H9 (cell line): ENCODE measurements around the gene PLA2G2F. TPM values are rescaled to one million over a fixed set of nuclear protein-coding genes. Genes with fewer than 3 reads are reported as not detected.

Source experiments
- DNase-seq: peaks from one replicate; pipeline ENCODE4 v3.0.0-alpha.2; 2017
- H2AFZ ChIP-seq: one replicate; pipeline ENCODE4 v1.6.1; 2013; ENCODE audit warnings: mild to moderate bottlenecking, low read length, control low read depth, moderate library complexity
- H2AK5ac ChIP-seq: 2 replicates; pipeline ENCODE4 v1.6.1; 2013; ENCODE audit warnings: low read length, control low read depth, mixed read lengths; ENCODE audit not compliant: insufficient read length
- H2BK120ac ChIP-seq: one replicate; pipeline ENCODE4 v1.6.1; 2013; ENCODE audit warnings: low read depth, mild to moderate bottlenecking, low read length, control low read depth, inconsistent platforms; ENCODE audit not compliant: poor library complexity, severe bottlenecking
- H2BK12ac ChIP-seq: 2 replicates; pipeline ENCODE4 v1.6.1; 2013; ENCODE audit warnings: low read length, control low read depth, mixed read lengths, low read depth; ENCODE audit not compliant: insufficient read length
- H2BK15ac ChIP-seq: 2 replicates; pipeline ENCODE4 v1.6.1; 2013; ENCODE audit warnings: low read depth, low read length, control low read depth
- H2BK20ac ChIP-seq: one replicate; pipeline ENCODE4 v1.6.1; 2013; ENCODE audit warnings: low read depth, mild to moderate bottlenecking, low read length, control low read depth, inconsistent platforms; ENCODE audit not compliant: poor library complexity, severe bottlenecking
- H2BK5ac ChIP-seq: 2 replicates; pipeline ENCODE4 v1.6.1; 2013; ENCODE audit warnings: low read length, control low read depth, mixed read lengths; ENCODE audit not compliant: insufficient read length
- H3K14ac ChIP-seq: 2 replicates; pipeline ENCODE4 v1.6.1; 2013; ENCODE audit warnings: low read length, control low read depth; ENCODE audit not compliant: insufficient read depth
- H3K18ac ChIP-seq: 2 replicates; pipeline ENCODE4 v1.6.1; 2013; ENCODE audit warnings: low read depth, mild to moderate bottlenecking, mixed read lengths, low read length, control low read depth; ENCODE audit not compliant: insufficient read length
- H3K23ac ChIP-seq: 2 replicates; pipeline ENCODE4 v1.6.1; 2013; ENCODE audit warnings: low read length, control low read depth, mixed read lengths, low read depth; ENCODE audit not compliant: insufficient read length
- H3K23me2 ChIP-seq: 2 replicates; pipeline ENCODE4 v1.6.1; 2013; ENCODE audit warnings: low read depth, mild to moderate bottlenecking, mixed read lengths, low read length, control low read depth; ENCODE audit not compliant: insufficient read length, poor library complexity, severe bottlenecking
- H3K27ac ChIP-seq: 2 replicates; pipeline ENCODE4 v1.5.1; 2013; ENCODE audit warnings: low read length, control low read depth, mixed read lengths, low read depth; ENCODE audit not compliant: insufficient read length
- H3K27me3 ChIP-seq: 2 replicates; pipeline ENCODE4 v1.6.1; 2013; ENCODE audit warnings: low read length, control low read depth, inconsistent platforms; ENCODE audit not compliant: insufficient read depth
- H3K4ac ChIP-seq: 2 replicates; pipeline ENCODE4 v1.6.1; 2013; ENCODE audit warnings: low read depth, mild to moderate bottlenecking, control low read depth, inconsistent platforms, low read length, moderate library complexity
- H3K4me1 ChIP-seq: 2 replicates; pipeline ENCODE4 v1.6.1; 2013; ENCODE audit warnings: low read length, control low read depth, inconsistent platforms; ENCODE audit not compliant: insufficient read depth
- H3K4me2 ChIP-seq: 2 replicates; pipeline ENCODE4 v1.6.1; 2013; ENCODE audit warnings: low read length, control low read depth, mixed read lengths; ENCODE audit not compliant: insufficient read length, insufficient read depth
- H3K56ac ChIP-seq: 2 replicates; pipeline ENCODE4 v1.6.1; 2013; ENCODE audit warnings: low read depth, mild to moderate bottlenecking, mixed read lengths, low read length, control low read depth; ENCODE audit not compliant: insufficient read length
- H3K79me1 ChIP-seq: 2 replicates; pipeline ENCODE4 v1.6.1; 2013; ENCODE audit warnings: low read depth, mild to moderate bottlenecking, moderate library complexity, low read length, control low read depth, inconsistent platforms; ENCODE audit not compliant: insufficient read depth, poor library complexity, severe bottlenecking
- H3K79me2 ChIP-seq: 2 replicates; pipeline ENCODE4 v1.6.1; 2013; ENCODE audit warnings: low read length, control low read depth, inconsistent platforms; ENCODE audit not compliant: insufficient read depth
- H3K9ac ChIP-seq: 2 replicates; pipeline ENCODE4 v1.6.1; 2013; ENCODE audit warnings: low read length, control low read depth, mixed read lengths; ENCODE audit not compliant: insufficient read length; ENCODE audit errors: extremely low read depth
- H3K9me3 ChIP-seq: one replicate; pipeline ENCODE4 v1.6.1; 2013; ENCODE audit warnings: low read depth, low read length, inconsistent platforms; ENCODE audit not compliant: control insufficient read depth
- H3T11ph ChIP-seq: one replicate; pipeline ENCODE4 v1.6.1; 2013; ENCODE audit warnings: mild to moderate bottlenecking, low read length, control low read depth, inconsistent platforms
- H4K20me1 ChIP-seq: one replicate; pipeline ENCODE4 v1.6.1; 2013; ENCODE audit not compliant: control insufficient read depth, insufficient read length, insufficient read depth
- H4K5ac ChIP-seq: 2 replicates; pipeline ENCODE4 v1.6.1; 2013; ENCODE audit warnings: low read depth, mild to moderate bottlenecking, mixed read lengths, low read length, control low read depth; ENCODE audit not compliant: insufficient read length
- H4K8ac ChIP-seq: replicated peaks from 2 replicates; pipeline ENCODE4 v1.6.1; 2013; ENCODE audit warnings: low read length, control low read depth, mixed read lengths, low read depth; ENCODE audit not compliant: insufficient read length
- H4K91ac ChIP-seq: 2 replicates; pipeline ENCODE4 v1.6.1; 2013; ENCODE audit warnings: low read depth, mild to moderate bottlenecking, moderate library complexity, mixed read lengths, low read length, control low read depth; ENCODE audit not compliant: insufficient read length
- H3K27ac Mint-ChIP-seq, 3 experiments: 2 replicates in 2 of 3; 3 replicates in 1 of 3; pipeline ENCODE4 v1.8.0; 2020 to 2021; ENCODE audit warnings: mixed read lengths in 3 of 3, mild to moderate bottlenecking in 1 of 3, moderate library complexity in 1 of 3
- H3K27me3 Mint-ChIP-seq: 2 replicates; pipeline ENCODE4 v1.8.0; 2021; ENCODE audit warnings: low read depth, mild to moderate bottlenecking, moderate library complexity, mixed read lengths
- H3K36me3 Mint-ChIP-seq, 3 experiments: 2 replicates in 2 of 3; 3 replicates in 1 of 3; pipeline ENCODE4 v1.8.0; 2020 to 2021; ENCODE audit warnings: low read depth in 3 of 3, mixed read lengths in 3 of 3; ENCODE audit not compliant: insufficient read depth in 1 of 3
- H3K4me1 Mint-ChIP-seq, 2 experiments: 2 replicates each; pipeline ENCODE4 v1.8.0; 2020; ENCODE audit warnings: mixed read lengths in 2 of 2
- H3K4me3 Mint-ChIP-seq, 2 experiments: 2 replicates in 1 of 2; 3 replicates in 1 of 2; pipeline ENCODE4 v1.8.0; 2020 to 2021; ENCODE audit warnings: mild to moderate bottlenecking in 2 of 2, mixed read lengths in 2 of 2, moderate library complexity in 1 of 2
- H3K9me3 Mint-ChIP-seq, 2 experiments: 2 replicates in 1 of 2; 3 replicates in 1 of 2; pipeline ENCODE4 v1.8.0; 2020; ENCODE audit warnings: mild to moderate bottlenecking in 2 of 2, mixed read lengths in 2 of 2, moderate library complexity in 1 of 2
- WGBS: extraction: QIAGEN DNeasy Blood & Tissue Kit; methylation state at CpG from one replicate; pipeline ENCODE4 v1.1.7; 2013; ENCODE audit warnings: missing lambda C conversion rate, low lambda C conversion rate, mixed read lengths; ENCODE audit not compliant: insufficient read length; ENCODE audit errors: extremely low coverage; 5-methylcytosine and 5-hydroxymethylcytosine counted together
- total RNA-seq: library from RNA; stranded (reverse); gene quantifications from 2 replicates; pipeline ENCODE4 v1.2.1, GENCODE V29; 2021
- TF ChIP-seq, protein P1 (sequence below): fragments of 200-600 bp; sonication (generic); conservative IDR thresholded peaks from 3 replicates; pipeline ENCODE4 v1.8.0; 2021; ENCODE audit warnings: antibody characterized with exemption, mild to moderate bottlenecking

The PLA2G2F gene
- total RNA-seq, 1 experiment from 2014 or later, result not detected

DNA sequence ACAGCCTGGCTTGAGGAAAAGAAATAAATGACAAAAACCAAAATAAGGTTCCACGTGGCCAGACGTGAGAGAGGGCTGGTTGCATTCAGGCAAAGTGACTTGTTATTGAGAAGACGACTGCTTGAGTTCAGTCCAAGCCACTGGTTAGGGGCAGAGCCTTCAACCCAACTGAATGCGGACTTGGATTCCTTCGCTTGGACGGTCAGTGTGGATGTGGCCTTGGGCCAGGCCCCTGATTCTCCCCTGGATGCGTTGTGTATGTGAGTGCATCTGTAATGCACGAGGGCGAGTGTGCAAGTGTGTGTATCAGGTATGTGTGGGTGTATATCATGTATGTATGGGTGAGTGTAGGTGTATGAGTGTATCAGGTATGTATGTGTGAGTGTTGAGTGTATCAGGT is 1.9 kb downstream of the PLA2G2F start:
- no peak overlapping the region for H3T11ph ChIP-seq
- Mint-ChIP-seq H3K27me3 (peaks cover 2% of the 10 kb centered on the region), H3K27ac (no peak overlapping the region), H3K9me3 (no peaks in the 10 kb centered on the region; a peak in 1 of 5 replicates), H3K36me3 (no peaks in the 10 kb centered on the region), H3K4me3 (no peak overlapping the region), H3K4me1 (peaks cover 0 to 7% of the 10 kb centered on the region in 2 experiments; a peak in 1 of 4 replicates)
- H3K9me3 ChIP-seq, result no peaks in the 10 kb centered on the region
- no peak overlapping the region for H4K5ac ChIP-seq
- no peak overlapping the region for H4K91ac ChIP-seq
- no peaks in the 10 kb centered on the region for H3K79me1 ChIP-seq
- H3K18ac ChIP-seq, result no peak overlapping the region
- no peak overlapping the region for H2AK5ac ChIP-seq
- TF ChIP-seq, protein P1, sequence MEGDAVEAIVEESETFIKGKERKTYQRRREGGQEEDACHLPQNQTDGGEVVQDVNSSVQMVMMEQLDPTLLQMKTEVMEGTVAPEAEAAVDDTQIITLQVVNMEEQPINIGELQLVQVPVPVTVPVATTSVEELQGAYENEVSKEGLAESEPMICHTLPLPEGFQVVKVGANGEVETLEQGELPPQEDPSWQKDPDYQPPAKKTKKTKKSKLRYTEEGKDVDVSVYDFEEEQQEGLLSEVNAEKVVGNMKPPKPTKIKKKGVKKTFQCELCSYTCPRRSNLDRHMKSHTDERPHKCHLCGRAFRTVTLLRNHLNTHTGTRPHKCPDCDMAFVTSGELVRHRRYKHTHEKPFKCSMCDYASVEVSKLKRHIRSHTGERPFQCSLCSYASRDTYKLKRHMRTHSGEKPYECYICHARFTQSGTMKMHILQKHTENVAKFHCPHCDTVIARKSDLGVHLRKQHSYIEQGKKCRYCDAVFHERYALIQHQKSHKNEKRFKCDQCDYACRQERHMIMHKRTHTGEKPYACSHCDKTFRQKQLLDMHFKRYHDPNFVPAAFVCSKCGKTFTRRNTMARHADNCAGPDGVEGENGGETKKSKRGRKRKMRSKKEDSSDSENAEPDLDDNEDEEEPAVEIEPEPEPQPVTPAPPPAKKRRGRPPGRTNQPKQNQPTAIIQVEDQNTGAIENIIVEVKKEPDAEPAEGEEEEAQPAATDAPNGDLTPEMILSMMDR, result no peak
- H3K4me2 ChIP-seq, result no peak overlapping the region
- no peak overlapping the region for H2AFZ ChIP-seq
- no CpG with 5 or more reads among the region's 9 CpGs for WGBS
- H3K27ac ChIP-seq, result no peak overlapping the region
- no peak overlapping the region for H3K9ac ChIP-seq
- H3K4ac ChIP-seq, result no peak overlapping the region
- H2BK120ac ChIP-seq, result no peak overlapping the region
- H4K20me1 ChIP-seq, result no peaks in the 10 kb centered on the region
- no peak overlapping the region for H2BK20ac ChIP-seq
- H3K14ac ChIP-seq, result no peak overlapping the region
- H4K8ac ChIP-seq, result no peak overlapping the region
- no peaks in the 10 kb centered on the region for H3K27me3 ChIP-seq
- no peaks in the 10 kb centered on the region for H3K79me2 ChIP-seq
- no peak overlapping the region for H2BK15ac ChIP-seq
- H3K23me2 ChIP-seq, result no peaks in the 10 kb centered on the region
- no peak overlapping the region for H2BK12ac ChIP-seq
- H3K23ac ChIP-seq, result no peak overlapping the region
- peak; percentile 19 for DNase-seq
- no peak overlapping the region for H3K56ac ChIP-seq
- no peak overlapping the region for H2BK5ac ChIP-seq
- H3K4me1 ChIP-seq, result no peaks in the 10 kb centered on the region
